ENCODE measurements around the gene TMEM87B. TPM values are rescaled to one million over a fixed set of nuclear protein-coding genes. Genes with fewer than 3 reads are reported as not detected.

Gene TMEM87B
- total RNA-seq, 6 donors from 2014 or later = 20.1 to 45.9 (median 23.6) TPM

DNA sequence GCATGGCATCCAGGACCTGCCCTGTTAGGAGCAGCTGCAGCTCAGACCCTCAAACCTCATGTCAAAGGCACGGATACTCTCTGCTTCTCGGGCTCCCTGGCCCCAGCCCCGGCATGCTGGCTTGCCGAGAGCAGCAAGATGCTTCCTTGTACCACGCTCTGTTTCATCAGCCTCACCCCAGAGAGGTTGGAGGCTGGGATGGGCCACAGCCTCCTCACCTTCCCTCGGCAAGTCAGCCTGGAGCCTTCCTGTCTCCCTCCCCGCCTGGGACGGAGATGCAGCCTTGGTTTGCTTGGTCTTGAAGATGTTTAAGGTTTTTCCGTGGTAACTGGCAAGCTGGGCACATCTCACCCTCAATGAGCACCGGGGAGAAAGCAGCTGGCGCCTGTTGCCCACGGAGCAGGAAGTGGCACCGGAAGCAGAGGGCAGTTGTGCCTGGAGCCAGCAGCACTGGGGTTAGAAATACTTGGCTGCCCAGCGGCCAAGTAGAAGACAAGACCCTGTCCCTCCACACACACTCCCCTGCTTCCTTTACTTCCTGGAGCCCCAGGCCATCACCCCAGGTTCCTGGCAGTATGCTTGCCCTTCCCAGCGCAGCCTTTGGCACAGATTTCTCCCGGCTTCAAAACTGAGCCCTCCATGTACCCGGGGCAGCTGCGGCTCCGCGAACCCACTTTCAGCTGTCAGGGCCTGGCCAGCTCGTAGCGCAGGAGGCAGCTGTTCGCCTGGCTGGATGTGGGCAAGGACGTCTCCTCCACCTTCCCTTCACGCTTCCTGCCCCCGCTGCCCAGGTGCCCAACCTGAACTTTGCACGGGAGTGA lies 100.5 kb downstream of the TMEM87B start:
- H3K36me3 ChIP-seq = no peaks in the 10 kb centered on the region
- H3K27ac ChIP-seq = no peak overlapping the region
- WGBS, 2 donors = 68 to 73% methylated on average over 18 to 27 of the region's 27 CpGs
- no peak for ATAC-seq (ENCODE audit: low FRiP score in 2 of 2)
- H3K27me3 ChIP-seq = no peaks in the 10 kb centered on the region
- TF ChIP-seq POLR2A (IDR thresholded peaks at IDR 0.05) = no peak
- no peak for TF ChIP-seq EP300 (IDR thresholded peaks at IDR 0.05)
- no peak for TF ChIP-seq CTCF (IDR thresholded peaks at IDR 0.05)
- TF ChIP-seq POLR2AphosphoS5 (IDR thresholded peaks at IDR 0.05) = no peak
- H3K4me3 ChIP-seq = no peak overlapping the region
- H3K4me1 ChIP-seq = peaks cover 4 to 6% (median 5%) of the 10 kb centered on the region in 4 donors
- no peak for DNase-seq
- no peaks in the 10 kb centered on the region for H3K9me3 ChIP-seq

DNA sequence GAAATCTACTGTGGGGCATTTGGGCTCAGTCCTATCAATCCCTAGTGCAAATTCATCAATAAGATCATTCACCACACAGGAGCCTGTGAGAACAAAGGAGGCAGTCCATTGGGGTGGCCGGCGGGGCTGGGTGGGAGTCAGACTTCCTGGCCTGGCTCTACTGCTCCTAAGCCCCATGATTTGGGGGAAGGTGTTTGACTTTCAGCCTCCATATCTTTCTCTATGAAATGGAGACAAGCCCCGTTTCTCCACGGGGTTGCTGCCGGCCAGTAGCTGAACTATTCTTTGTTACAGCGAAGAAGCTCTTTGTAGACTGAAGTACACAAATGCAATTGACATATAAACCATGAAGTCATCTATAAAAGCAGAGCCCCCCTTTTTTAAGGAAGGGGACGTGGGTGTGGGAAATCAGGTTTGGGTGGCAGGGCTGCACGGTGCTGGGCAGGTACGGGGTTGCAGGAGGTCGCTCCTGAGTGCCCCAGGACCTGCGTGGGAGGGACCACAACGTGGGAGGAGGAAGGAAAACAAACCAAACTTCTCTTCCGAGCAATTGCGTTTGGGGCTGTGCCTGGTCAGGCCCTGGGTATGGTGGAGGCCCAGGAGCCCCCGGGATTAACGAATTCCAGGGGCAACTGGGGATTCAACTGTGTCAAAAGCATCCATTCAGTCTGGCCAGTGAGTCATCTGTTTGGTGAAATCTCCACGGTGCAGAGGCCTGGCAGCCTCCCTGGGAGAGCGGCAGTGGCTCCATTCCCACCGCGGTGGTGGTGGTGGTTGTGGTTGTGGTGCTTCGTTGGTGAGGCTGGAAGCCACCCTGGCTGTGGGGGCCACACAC lies 101.3 kb downstream of the TMEM87B start:
- DNase-seq (no peak), ATAC-seq (ENCODE audit: low FRiP score in 2 of 2) (no peak)
- Histone ChIP-seq H3K27ac (no peak overlapping the region), H3K36me3 (no peaks in the 10 kb centered on the region), H3K27me3 (no peaks in the 10 kb centered on the region), H3K4me1 (peaks cover 4 to 6% (median 5%) of the 10 kb centered on the region in 4 donors), H3K9me3 (no peaks in the 10 kb centered on the region), H3K4me3 (no peak overlapping the region)
- 76 to 77% methylated on average over 20 to 21 of the region's 21 CpGs for WGBS, 2 donors
- TF ChIP-seq POLR2A (IDR thresholded peaks at IDR 0.05) (no peak), EP300 (IDR thresholded peaks at IDR 0.05) (no peak), CTCF (IDR thresholded peaks at IDR 0.05) (no peak), POLR2AphosphoS5 (IDR thresholded peaks at IDR 0.05) (no peak)

- no peak for DNase-seq
- no peaks in the 10 kb centered on the region for H3K9me3 ChIP-seq
- WGBS, 2 donors = 75 to 84% methylated on average over 3 of the region's 3 CpGs
- no peak for ATAC-seq (ENCODE audit: low FRiP score in 2 of 2)
- H3K27ac ChIP-seq = no peak overlapping the region
- H3K4me1 ChIP-seq = peaks cover 4 to 6% (median 5%) of the 10 kb centered on the region in 4 donors
- no peaks in the 10 kb centered on the region for H3K36me3 ChIP-seq
- no peak overlapping the region for H3K4me3 ChIP-seq
- no peaks in the 10 kb centered on the region for H3K27me3 ChIP-seq
- no peak for TF ChIP-seq POLR2A (IDR thresholded peaks at IDR 0.05)
- TF ChIP-seq CTCF (IDR thresholded peaks at IDR 0.05) = no peak
These were observed 102.4 kb downstream of the TMEM87B start for GRCh38 chr2:112157472-112157871.

DNA sequence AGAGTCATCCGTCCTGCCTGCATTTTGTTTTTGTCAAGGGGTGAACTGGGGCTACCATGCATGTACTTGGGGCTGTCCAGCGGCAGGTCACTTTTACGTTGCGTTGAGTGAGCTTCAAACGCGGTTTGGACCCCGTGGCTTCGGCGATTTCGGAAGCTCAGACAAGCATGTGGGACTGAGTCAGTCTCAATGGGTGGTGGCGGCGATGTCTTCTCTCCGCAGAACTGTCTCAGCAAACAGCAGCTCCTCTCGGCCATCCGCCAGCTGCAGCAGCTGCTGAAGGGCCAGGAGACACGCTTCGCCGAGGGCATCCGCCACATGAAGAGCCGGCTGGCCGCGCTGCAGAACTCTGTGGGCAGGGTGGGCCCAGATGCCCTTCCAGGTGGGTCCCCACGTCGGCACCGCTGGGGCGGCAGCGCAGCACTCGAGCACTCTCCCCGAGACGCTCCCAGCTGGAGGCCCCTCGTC lies 104.4 kb downstream of the TMEM87B start:
- no peaks in the 10 kb centered on the region for H3K9me3 ChIP-seq
- WGBS, 2 donors = 95 to 97% methylated on average over 24 to 31 of the region's 31 CpGs
- no peaks in the 10 kb centered on the region for H3K27me3 ChIP-seq
- no peak for ATAC-seq (ENCODE audit: low FRiP score in 2 of 2)
- peak in 1 of 2 donors; percentile 82 for DNase-seq
- H3K4me1 ChIP-seq = peaks cover 4 to 6% (median 5%) of the 10 kb centered on the region in 4 donors
- H3K36me3 ChIP-seq = no peaks in the 10 kb centered on the region
- H3K4me3 ChIP-seq = no peak overlapping the region
- H3K27ac ChIP-seq = no peak overlapping the region
- no peak for TF ChIP-seq POLR2AphosphoS5 (IDR thresholded peaks at IDR 0.05)
- no peak for TF ChIP-seq EP300 (IDR thresholded peaks at IDR 0.05)
- no peak for TF ChIP-seq CTCF (IDR thresholded peaks at IDR 0.05)
- no peak for TF ChIP-seq POLR2A (IDR thresholded peaks at IDR 0.05)

Data from upper lobe of left lung (tissue), 6 donors.